HG03432 (cell line): ENCODE results near the gene CCDC117.
A peak's percentile ranks its signal among the peaks of the same experiment; 100 is the strongest.
"Not testable (repeated sequence)": the region's sequence is repeated elsewhere in the genome, so short reads cannot be mapped to it uniquely, and the experiment has no call there.

Source experiments
- ATAC-seq: cut with Tn5 transposase; IDR thresholded peaks from one replicate; pipeline ENCODE4 v1.9.1; 2021; ENCODE audit warnings: mild to moderate bottlenecking, moderate library complexity; ENCODE audit not compliant: unreplicated experiment

The CCDC117 gene

GRCh38 chr22:28772633-28773460 is at the start of gene CCDC117:
Gene CCDC117, plus strand, starts transcription at chr22:28772695. Its CDS starts 155 bp downstream, at chr22:28772850.
- peak; percentile 90 for ATAC-seq

- ATAC-seq, result no peak
These were observed 44.5 kb upstream of the CCDC117 start for GRCh38 chr22:28728002-28728401.

- ATAC-seq, result no peak
These were observed 43.7 kb upstream of the CCDC117 start for GRCh38 chr22:28728621-28729313.

- no peak for ATAC-seq
These were observed 42.3 kb upstream of the CCDC117 start for GRCh38 chr22:28730179-28730578.

GRCh38 chr22:28734393-28734792 is 38.1 kb upstream of the CCDC117 start:
- ATAC-seq, result no peak

GRCh38 chr22:28736301-28737155 is 36.0 kb upstream of the CCDC117 start:
- ATAC-seq, result no peak

GRCh38 chr22:28737701-28738100 is 34.8 kb upstream of the CCDC117 start:
- ATAC-seq, result no peak

- ATAC-seq, result not testable (repeated sequence)
These were observed 33.6 kb upstream of the CCDC117 start for GRCh38 chr22:28738876-28739275.

GRCh38 chr22:28741200-28741784 is 31.2 kb upstream of the CCDC117 start:
- ATAC-seq, result no peak

- peak; percentile 86 for ATAC-seq
These were observed 30.5 kb upstream of the CCDC117 start, which contains the start of the genes CHEK2 and HSCB for GRCh38 chr22:28741785-28742561. Gene CHEK2, minus strand, starts transcription at chr22:28741820. Its CDS starts 7,099 bp downstream, at chr22:28734721. Gene HSCB, plus strand, starts transcription at chr22:28742039. Its CDS starts 57 bp downstream, at chr22:28742096.

GRCh38 chr22:28742562-28742962 is 29.9 kb upstream of the CCDC117 start:
- no peak for ATAC-seq

- no peak for ATAC-seq
These were observed 28.6 kb upstream of the CCDC117 start for GRCh38 chr22:28743852-28744251.

GRCh38 chr22:28750471-28750881 is 22.0 kb upstream of the CCDC117 start:
- no peak for ATAC-seq

- not testable (repeated sequence) for ATAC-seq
These were observed 18.0 kb upstream of the CCDC117 start for GRCh38 chr22:28754512-28754911.

- no peak for ATAC-seq
These were observed 12.5 kb upstream of the CCDC117 start for GRCh38 chr22:28759861-28760560.

- no peak for ATAC-seq
These were observed 11.1 kb upstream of the CCDC117 start for GRCh38 chr22:28761449-28761755.

GRCh38 chr22:28762000-28762399 is 10.5 kb upstream of the CCDC117 start:
- not testable (repeated sequence) for ATAC-seq

GRCh38 chr22:28766628-28767027 is 5.9 kb upstream of the CCDC117 start:
- ATAC-seq, result no peak

GRCh38 chr22:28768701-28769393 is 3.6 kb upstream of the CCDC117 start:
- ATAC-seq, result no peak
